GM12878 (cell line): Measurements from ENCODE around the gene ABTB1. TPM values are rescaled to one million over a fixed set of nuclear protein-coding genes. Genes with fewer than 3 reads are reported as not detected.
A peak's percentile ranks its signal among the peaks of the same experiment; 100 is the strongest.

Experiments
- ATAC-seq: fragments of 200-7000 bp; cut with Tn5 transposase; 3 replicates; pipeline ENCODE4 v1.9.1; 2020; ENCODE audit warnings: mild to moderate bottlenecking, moderate library complexity
- BruUV-seq: library from RNA; stranded (reverse); fragments of 400-500 nt; replicated peaks from 2 replicates; lab custom pipeline; 2021; lab: Mats Ljungman, UMichigan
- CTCF ChIA-PET: fragments of 300-600 bp; sonication (Branson Sonifier 250); formaldehyde crosslinking; extraction: SDS; loops from one replicate; lab custom pipeline; 2021; ENCODE audit warnings: inconsistent platforms; lab: Yijun Ruan, JAX
- POLR2A ChIA-PET: fragments of 350-600 bp; formaldehyde crosslinking; extraction: SDS; loops from one replicate; lab custom pipeline; 2021; ENCODE audit warnings: inconsistent platforms; lab: Charles Lee
- RAD21 ChIA-PET: fragments of 300-600 bp; sonication (Branson Sonifier 250); formaldehyde crosslinking; loops from one replicate; lab custom pipeline; 2023; ENCODE audit warnings: antibody characterized with exemption; ENCODE audit not compliant: unreplicated experiment; lab: Charles Lee
- SMC1A ChIA-PET: fragments of 300-600 bp; sonication (Branson Sonifier 250); formaldehyde crosslinking; loops from one replicate; lab custom pipeline; 2023; ENCODE audit not compliant: unreplicated experiment, uncharacterized antibody; lab: Charles Lee
- DNase-seq: peaks from one replicate; pipeline ENCODE4 v3.0.0-alpha.2; 2011; ENCODE audit warnings: low read depth, low spot score
- FAIRE-seq: peaks from 3 replicates; lab custom pipeline; 2011; peaks lifted over from hg19 to GRCh38; lab: Jason Lieb, UNC
- H2AFZ ChIP-seq: 2 replicates; pipeline ENCODE4 v1.6.0; 2011; ENCODE audit warnings: low read depth, low read length, control low read depth; ENCODE audit not compliant: control insufficient read depth
- H3K27ac ChIP-seq: 2 replicates; pipeline ENCODE4 v1.5.1; 2011; ENCODE audit warnings: control low read depth; ENCODE audit not compliant: control insufficient read depth, insufficient read depth
- H3K27me3 ChIP-seq, 2 experiments: replicated peaks in 1 of 2; 2 replicates each; pipeline versions ENCODE4 v1.6.0 to v1.6.1; 2011; ENCODE audit warnings: low read length in 1 of 2; ENCODE audit not compliant: control insufficient read depth in 2 of 2, insufficient read depth in 2 of 2
- H3K36me3 ChIP-seq, 2 experiments: 2 replicates each; pipeline ENCODE4 v1.5.1; 2011; ENCODE audit warnings: low read length in 1 of 2; ENCODE audit not compliant: control insufficient read depth in 2 of 2, insufficient read depth in 2 of 2
- H3K4me1 ChIP-seq: 2 replicates; pipeline ENCODE4 v1.6.1; 2011; ENCODE audit warnings: mild to moderate bottlenecking, low read length, moderate library complexity, mixed read lengths; ENCODE audit not compliant: control insufficient read depth, insufficient read depth
- H3K4me2 ChIP-seq: 2 replicates; pipeline ENCODE4 v1.6.0; 2011; ENCODE audit warnings: control low read depth; ENCODE audit not compliant: control insufficient read depth, insufficient read depth
- H3K4me3 ChIP-seq: fragments of 200-600 bp; sonication (generic); 2 replicates; pipeline ENCODE4 v1.5.1; 2016
- H3K79me2 ChIP-seq: 2 replicates; pipeline ENCODE4 v1.6.0; 2011; ENCODE audit warnings: low read length; ENCODE audit not compliant: control insufficient read depth, insufficient read depth
- H3K9ac ChIP-seq: 2 replicates; pipeline ENCODE4 v1.8.0; 2011; ENCODE audit warnings: low read length, control low read depth, mixed read lengths; ENCODE audit not compliant: control insufficient read depth, insufficient read depth
- H3K9me3 ChIP-seq: replicated peaks from 3 replicates; pipeline ENCODE4 v1.5.1; 2011; ENCODE audit warnings: mild to moderate bottlenecking, low read length; ENCODE audit not compliant: control insufficient read depth, insufficient read depth
- H4K20me1 ChIP-seq: 2 replicates; pipeline ENCODE4 v1.6.0; 2011; ENCODE audit not compliant: control insufficient read depth, insufficient read depth
- BHLHE40 ChIP-seq, 2 experiments: fragments of 450-650 bp in 1 of 2; IDR thresholded peaks; 2 replicates each; pipeline ENCODE4 v1.6.1; 2011 to 2017; ENCODE audit warnings: low read depth in 2 of 2, borderline replicate concordance in 1 of 2, improper control_type of control experiment in 1 of 2, low read length in 1 of 2, mild to moderate bottlenecking in 1 of 2
- BMI1 ChIP-seq: fragments of 450-650 bp; IDR thresholded peaks from 2 replicates; pipeline ENCODE4 v1.6.1; 2016; ENCODE audit warnings: mild to moderate bottlenecking, moderate library complexity, borderline replicate concordance
- BRCA1 ChIP-seq: IDR thresholded peaks from 2 replicates; pipeline ENCODE4 v1.6.1; 2011; ENCODE audit warnings: low read depth, low read length, improper control_type of control experiment
- CHD4 ChIP-seq: fragments of 200-600 bp; sonication (generic); IDR thresholded peaks from 2 replicates; pipeline ENCODE4 v1.6.1; 2016; ENCODE audit warnings: mild to moderate bottlenecking
- IKZF2 ChIP-seq, 2 experiments: fragments of 450-650 bp; IDR thresholded peaks; 2 replicates each; pipeline ENCODE4 v1.6.1; 2017; ENCODE audit warnings: mild to moderate bottlenecking in 2 of 2, moderate library complexity in 2 of 2
- MXI1 ChIP-seq: fragments of 150-350 bp; IDR thresholded peaks from 2 replicates; pipeline ENCODE4 v1.6.1; 2011; ENCODE audit warnings: low read depth, mild to moderate bottlenecking, inconsistent platforms, low read length, improper control_type of control experiment
- NRF1 ChIP-seq: conservative IDR thresholded peaks from 2 replicates; pipeline ENCODE4 v1.6.1; 2011; ENCODE audit warnings: mild to moderate bottlenecking, low read depth, low read length, improper control_type of control experiment
- POLR2A ChIP-seq: IDR thresholded peaks from 2 replicates; pipeline ENCODE4 v1.6.1; 2011; ENCODE audit warnings: low read depth, mild to moderate bottlenecking, low read length
- RB1 ChIP-seq: fragments of 450-650 bp; formaldehyde crosslinking; IDR thresholded peaks from 2 replicates; pipeline ENCODE4 v1.6.1; 2017; ENCODE audit warnings: mild to moderate bottlenecking, borderline replicate concordance
- RELA ChIP-seq: fragments of 450-650 bp; IDR thresholded peaks from 2 replicates; pipeline ENCODE4 v1.8.0; 2014; ENCODE audit warnings: borderline replicate concordance; ENCODE audit not compliant: partially characterized antibody
- SUPT20H ChIP-seq: IDR thresholded peaks from 2 replicates; pipeline ENCODE4 v1.6.1; 2011; ENCODE audit warnings: low read depth, mild to moderate bottlenecking, low read length, moderate library complexity, borderline replicate concordance; ENCODE audit not compliant: control insufficient read depth
- TAF1 ChIP-seq: IDR thresholded peaks from 2 replicates; pipeline ENCODE4 v1.6.1; 2011; ENCODE audit warnings: mild to moderate bottlenecking, low read depth, low read length, borderline replicate concordance
- TARDBP ChIP-seq: IDR thresholded peaks from 2 replicates; pipeline ENCODE4 v1.6.1; 2016; ENCODE audit warnings: borderline replicate concordance
- ZNF24 ChIP-seq: fragments of 450-650 bp; IDR thresholded peaks from 2 replicates; pipeline ENCODE4 v1.6.1; 2017; ENCODE audit warnings: antibody characterized with exemption, mild to moderate bottlenecking
- WGBS: methylation state at CpG from one replicate; pipeline ENCODE4 v1.1.6; 2016; ENCODE audit warnings: low lambda C conversion rate; ENCODE audit not compliant: insufficient replicate concordance, insufficient coverage; ENCODE audit errors: missing lambda C conversion rate; 5-methylcytosine and 5-hydroxymethylcytosine counted together
- in situ Hi-C: fragments of 300-500 bp; cut with MboI; formaldehyde crosslinking; loops from 9 replicates; pipeline ENCODE4 v1.14.3; 2018; ENCODE audit warnings: mixed read lengths
- intact Hi-C: fragments of 100-400 bp; cut with micrococcal nuclease; formaldehyde crosslinking; loops from one replicate; pipeline ENCODE4 v1.14.2; 2022; ENCODE audit not compliant: unreplicated experiment
- polyA plus RNA-seq, 11 experiments: library from polyadenylated mRNA; depleted of rRNA in 4 of 11; unstranded in 6 of 11; stranded (reverse) in 5 of 11; fragments of >200 nt; fragmentation: Nextera tagmentation in 4 of 11; fragmentation: Illumina TruSeq in 1 of 11; extraction: Ambion mirVana in 4 of 11; extraction: Trizol in 1 of 11; gene quantifications; 1 replicate in 1 of 11; 2 replicates in 10 of 11; pipeline versions ENCODE4 v1.2.1 to v1.2.3, GENCODE V29; 2011 to 2016; ENCODE audit warnings: inconsistent platforms in 2 of 11, missing spikeins in 2 of 11, low read depth in 1 of 11
- total RNA-seq, 4 experiments: library from RNA; depleted of rRNA in 3 of 4; stranded (reverse); fragments of >200 nt in 3 of 4; fragmentation: Illumina TruSeq in 1 of 4; extraction: Trizol in 1 of 4; gene quantifications; 2 replicates each; pipeline versions ENCODE4 v1.2.1 to v1.2.3, GENCODE V29; 2013 to 2021
- TF ChIP-seq, protein P1 (sequence below): IDR thresholded peaks from 2 replicates; pipeline ENCODE4 v1.6.1; 2012; ENCODE audit warnings: low read depth, low read length, improper control_type of control experiment
- TF ChIP-seq, protein P2 (sequence below), 3 experiments: IDR thresholded peaks in 2 of 3; conservative IDR thresholded peaks in 1 of 3; 2 replicates each; pipeline ENCODE4 v1.5.1; 2011; ENCODE audit warnings: low read depth in 3 of 3, low read length in 3 of 3, mild to moderate bottlenecking in 3 of 3, control low read depth in 2 of 3, moderate library complexity in 2 of 3, inconsistent platforms in 1 of 3, mixed read lengths in 1 of 3; ENCODE audit not compliant: control insufficient read depth in 2 of 3, insufficient read depth in 1 of 3; ENCODE audit errors: extremely low read depth in 1 of 3
- TF ChIP-seq, protein P3 (sequence below): IDR thresholded peaks from 2 replicates; pipeline ENCODE4 v1.6.1; 2011; ENCODE audit warnings: borderline replicate concordance, low read depth, mild to moderate bottlenecking, moderate library complexity, low read length; ENCODE audit not compliant: insufficient read depth, poor library complexity, severe bottlenecking

Gene ABTB1
- total and polyA plus RNA-seq, 10 of the 15 experiments (the other 5 are each of a cell fraction or from before 2014, with no cell fraction given): 0.11 to 10.2 (median 7.1) TPM

DNA sequence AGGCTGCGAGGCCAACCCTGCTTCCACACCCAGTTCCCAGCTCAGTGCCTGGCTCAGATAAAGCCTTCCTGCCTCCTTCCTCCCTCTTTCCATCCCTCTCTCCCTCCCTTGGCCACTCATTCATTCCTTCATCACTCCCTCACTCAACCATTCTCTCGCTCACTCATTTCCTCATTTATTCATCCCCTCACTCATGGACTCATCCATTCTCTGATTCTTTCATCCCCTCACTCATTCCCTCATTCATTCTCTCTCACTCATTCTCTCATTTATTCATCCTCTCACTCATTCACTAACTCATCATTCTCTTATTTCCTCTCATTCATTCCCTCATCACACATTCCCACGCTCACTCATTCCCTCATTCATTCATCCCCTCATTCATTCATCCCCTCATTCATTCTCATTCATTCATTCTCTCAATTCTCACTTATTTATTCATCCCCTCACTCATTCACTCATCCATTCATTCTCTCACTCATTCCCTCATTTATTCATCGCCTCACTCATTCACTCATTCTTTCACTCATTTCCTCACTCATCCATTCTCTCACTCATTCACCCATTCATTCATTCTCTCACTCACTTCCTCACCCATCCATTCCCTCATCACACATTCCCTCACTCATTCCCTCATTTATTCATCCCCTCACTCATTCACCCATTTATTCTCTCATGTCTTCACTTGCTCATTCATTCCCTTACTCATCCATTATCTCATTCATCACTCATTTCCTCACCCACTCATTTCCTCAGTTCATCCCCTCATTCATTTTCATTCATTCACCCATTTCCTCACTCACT is 13.2 kb downstream of the ABTB1 start:
- H3K27ac ChIP-seq: no peak overlapping the region
- no peak for FAIRE-seq
- ChIA-PET CTCF (no interaction called here), POLR2A (no interaction called here), SMC1A (no interaction called here), RAD21 (no interaction called here)
- no peak for DNase-seq
- H3K9me3 ChIP-seq: no peaks in the 10 kb centered on the region
- intact Hi-C loops: no loop called here
- no peak overlapping the region for H3K9ac ChIP-seq
- BruUV-seq: no TSS peak
- H3K4me1 ChIP-seq: peaks cover 27% of the 10 kb centered on the region
- H3K79me2 ChIP-seq: no peaks in the 10 kb centered on the region
- peaks cover 3% of the 10 kb centered on the region in 2 experiments; a peak in 3 of 4 replicates for H3K36me3 ChIP-seq
- no peak overlapping the region for H3K4me2 ChIP-seq
- H4K20me1 ChIP-seq: no peaks in the 10 kb centered on the region
- in situ Hi-C loops: no loop called here
- 73% methylated on average over 4 of the region's 4 CpGs for WGBS
- no peak overlapping the region for H2AFZ ChIP-seq
- ATAC-seq: no peak
- no peak overlapping the region for H3K4me3 ChIP-seq
- no peaks in the 10 kb centered on the region for H3K27me3 ChIP-seq
- TF ChIP-seq, protein P1, sequence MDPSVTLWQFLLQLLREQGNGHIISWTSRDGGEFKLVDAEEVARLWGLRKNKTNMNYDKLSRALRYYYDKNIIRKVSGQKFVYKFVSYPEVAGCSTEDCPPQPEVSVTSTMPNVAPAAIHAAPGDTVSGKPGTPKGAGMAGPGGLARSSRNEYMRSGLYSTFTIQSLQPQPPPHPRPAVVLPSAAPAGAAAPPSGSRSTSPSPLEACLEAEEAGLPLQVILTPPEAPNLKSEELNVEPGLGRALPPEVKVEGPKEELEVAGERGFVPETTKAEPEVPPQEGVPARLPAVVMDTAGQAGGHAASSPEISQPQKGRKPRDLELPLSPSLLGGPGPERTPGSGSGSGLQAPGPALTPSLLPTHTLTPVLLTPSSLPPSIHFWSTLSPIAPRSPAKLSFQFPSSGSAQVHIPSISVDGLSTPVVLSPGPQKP: no peak
- no peak for TF ChIP-seq MXI1
- no peak for TF ChIP-seq SUPT20H
- TF ChIP-seq BMI1: no peak
- no peak for TF ChIP-seq TAF1
- 0 out of 2 replicates have a peak, but pooled peaks have one; percentile 48 for TF ChIP-seq TARDBP
- TF ChIP-seq IKZF2 (IDR thresholded peaks at IDR 0.05): no peak
- TF ChIP-seq, protein P2, sequence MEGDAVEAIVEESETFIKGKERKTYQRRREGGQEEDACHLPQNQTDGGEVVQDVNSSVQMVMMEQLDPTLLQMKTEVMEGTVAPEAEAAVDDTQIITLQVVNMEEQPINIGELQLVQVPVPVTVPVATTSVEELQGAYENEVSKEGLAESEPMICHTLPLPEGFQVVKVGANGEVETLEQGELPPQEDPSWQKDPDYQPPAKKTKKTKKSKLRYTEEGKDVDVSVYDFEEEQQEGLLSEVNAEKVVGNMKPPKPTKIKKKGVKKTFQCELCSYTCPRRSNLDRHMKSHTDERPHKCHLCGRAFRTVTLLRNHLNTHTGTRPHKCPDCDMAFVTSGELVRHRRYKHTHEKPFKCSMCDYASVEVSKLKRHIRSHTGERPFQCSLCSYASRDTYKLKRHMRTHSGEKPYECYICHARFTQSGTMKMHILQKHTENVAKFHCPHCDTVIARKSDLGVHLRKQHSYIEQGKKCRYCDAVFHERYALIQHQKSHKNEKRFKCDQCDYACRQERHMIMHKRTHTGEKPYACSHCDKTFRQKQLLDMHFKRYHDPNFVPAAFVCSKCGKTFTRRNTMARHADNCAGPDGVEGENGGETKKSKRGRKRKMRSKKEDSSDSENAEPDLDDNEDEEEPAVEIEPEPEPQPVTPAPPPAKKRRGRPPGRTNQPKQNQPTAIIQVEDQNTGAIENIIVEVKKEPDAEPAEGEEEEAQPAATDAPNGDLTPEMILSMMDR (IDR thresholded peaks at IDR 0.05 in 2 of 3, conservative IDR thresholded peaks at IDR 0.05 in 1 of 3; ENCODE audit: control insufficient read depth in 2 of 3, extremely low read depth in 1 of 3, insufficient read depth in 1 of 3, low read depth in 3 of 3, low read length in 3 of 3): no peak
- no peak for TF ChIP-seq RELA
- no peak for TF ChIP-seq NRF1
- TF ChIP-seq, protein P3, sequence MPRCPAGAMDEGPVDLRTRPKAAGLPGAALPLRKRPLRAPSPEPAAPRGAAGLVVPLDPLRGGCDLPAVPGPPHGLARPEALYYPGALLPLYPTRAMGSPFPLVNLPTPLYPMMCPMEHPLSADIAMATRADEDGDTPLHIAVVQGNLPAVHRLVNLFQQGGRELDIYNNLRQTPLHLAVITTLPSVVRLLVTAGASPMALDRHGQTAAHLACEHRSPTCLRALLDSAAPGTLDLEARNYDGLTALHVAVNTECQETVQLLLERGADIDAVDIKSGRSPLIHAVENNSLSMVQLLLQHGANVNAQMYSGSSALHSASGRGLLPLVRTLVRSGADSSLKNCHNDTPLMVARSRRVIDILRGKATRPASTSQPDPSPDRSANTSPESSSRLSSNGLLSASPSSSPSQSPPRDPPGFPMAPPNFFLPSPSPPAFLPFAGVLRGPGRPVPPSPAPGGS: peak; percentile 4
- TF ChIP-seq CHD4: 0 out of 2 replicates have a peak, but pooled peaks have one; percentile 61
- no peak for TF ChIP-seq POLR2A
- TF ChIP-seq ZNF24: peak; percentile 95
- TF ChIP-seq BRCA1: no peak
- TF ChIP-seq RB1: no peak
- no peak for TF ChIP-seq BHLHE40 (IDR thresholded peaks at IDR 0.05; ENCODE audit: borderline replicate concordance in 1 of 2, low read depth in 2 of 2, low read length in 1 of 2)
